GM12873 (cell line): Measurements from ENCODE around the gene ANGPTL2.

Experiments
- CTCF ChIP-seq: IDR thresholded peaks from 2 replicates; pipeline ENCODE4 v1.5.1; 2012; ENCODE audit warnings: low read depth, mild to moderate bottlenecking, moderate library complexity, low read length, control low read depth; ENCODE audit not compliant: insufficient read depth; ENCODE audit errors: missing control alignments

Gene ANGPTL2

GRCh38 chr9:127116957-127117356, 5.5 kb downstream of the ANGPTL2 start:
- TF ChIP-seq CTCF, result no peak

- TF ChIP-seq CTCF, result no peak
Measured at GRCh38 chr9:127116088-127116726, 6.2 kb downstream of the ANGPTL2 start.

GRCh38 chr9:127114606-127115005, 7.8 kb downstream of the ANGPTL2 start:
- TF ChIP-seq CTCF, result no peak

- TF ChIP-seq CTCF, result no peak
Measured at GRCh38 chr9:127113191-127113972, 9.1 kb downstream of the ANGPTL2 start.

GRCh38 chr9:127112735-127113161, 9.7 kb downstream of the ANGPTL2 start:
- no peak for TF ChIP-seq CTCF

GRCh38 chr9:127112056-127112455, 10.4 kb downstream of the ANGPTL2 start:
- TF ChIP-seq CTCF, result no peak

GRCh38 chr9:127109212-127109711, 13.2 kb downstream of the ANGPTL2 start:
- no peak for TF ChIP-seq CTCF
